Ureter (tissue), 1 donor: ENCODE results near the gene MATN4. TPM values are rescaled to one million over a fixed set of nuclear protein-coding genes. Genes with fewer than 3 reads are reported as not detected.

Source experiments
- DNase-seq: peaks from one replicate; pipeline ENCODE4 v3.0.0-alpha.2; 2020; ENCODE audit warnings: low spot score
- total RNA-seq: library from RNA; stranded (reverse); gene quantifications from one replicate; pipeline ENCODE4 v1.2.4, GENCODE V29; 2023
- donor health status: DM: yes; HTN: yes; CAD: no.

MATN4 gene
- total RNA-seq, 1 donor from 2014 or later, result not detected

GRCh38 chr20:45290677-45291355, 17.3 kb downstream of the MATN4 start:
- peak; percentile 85 for DNase-seq

GRCh38 chr20:45289942-45290676, 18.0 kb downstream of the MATN4 start:
- no peak for DNase-seq

GRCh38 chr20:45288860-45289259, 19.2 kb downstream of the MATN4 start:
- no peak for DNase-seq

- no peak for DNase-seq
Measured at GRCh38 chr20:45288376-45288775, 19.7 kb downstream of the MATN4 start.

GRCh38 chr20:45283551-45284057, 24.5 kb downstream of the MATN4 start:
- DNase-seq, result no peak

GRCh38 chr20:45282700-45283550, 25.2 kb downstream of the MATN4 start:
- DNase-seq, result no peak

GRCh38 chr20:45279992-45280391, 28.1 kb downstream of the MATN4 start:
- DNase-seq, result no peak

- DNase-seq, result no peak
Measured at GRCh38 chr20:45275338-45275737, 32.8 kb downstream of the MATN4 start.

- no peak for DNase-seq
Measured at GRCh38 chr20:45269754-45270270, 38.3 kb downstream of the MATN4 start.

GRCh38 chr20:45269056-45269455, 39.0 kb downstream of the MATN4 start:
- no peak for DNase-seq

GRCh38 chr20:45268531-45268930, 39.6 kb downstream of the MATN4 start:
- no peak for DNase-seq

- DNase-seq, result no peak
Measured at GRCh38 chr20:45266977-45267376, 41.1 kb downstream of the MATN4 start.

- no peak for DNase-seq
Measured at GRCh38 chr20:45263556-45264266, 44.4 kb downstream of the MATN4 start.

- DNase-seq, result no peak
Measured at GRCh38 chr20:45258664-45259063, 49.4 kb downstream of the MATN4 start.

GRCh38 chr20:45258259-45258658, 49.8 kb downstream of the MATN4 start:
- no peak for DNase-seq

GRCh38 chr20:45257711-45258110, 50.4 kb downstream of the MATN4 start:
- no peak for DNase-seq

- DNase-seq, result no peak
Measured at GRCh38 chr20:45257161-45257560, 50.9 kb downstream of the MATN4 start.

GRCh38 chr20:45254383-45255262, 53.5 kb downstream of the MATN4 start, which contains the start of gene SLPI:
Gene SLPI, minus strand, starts transcription at chr20:45254564. Its CDS starts 21 bp downstream, at chr20:45254543.
- peak; percentile 74 for DNase-seq

GRCh38 chr20:45253261-45253660, 54.8 kb downstream of the MATN4 start:
- no peak for DNase-seq

GRCh38 chr20:45251884-45252560, 56.1 kb downstream of the MATN4 start:
- DNase-seq, result no peak
